Ovary (tissue), 9 donors: Measurements from ENCODE around the gene PTPRN2. TPM values are rescaled to one million over a fixed set of nuclear protein-coding genes. Genes with fewer than 3 reads are reported as not detected.

ENCODE experiments used
- DNase-seq, 5 donors: peaks; one replicate each; pipeline ENCODE4 v3.0.0-alpha.2; 2019 to 2020
- H3K27ac ChIP-seq, 2 donors: fragments of 200-600 bp; one replicate each; pipeline versions ENCODE4 v1.5.1 to v1.8.0; 2019 to 2022
- H3K27me3 ChIP-seq: fragments of 200-600 bp; one replicate; pipeline ENCODE4 v1.8.0; 2022
- H3K36me3 ChIP-seq: fragments of 200-600 bp; sonication (generic); one replicate; pipeline ENCODE4 v1.5.1; 2019
- H3K4me1 ChIP-seq: one replicate; pipeline ENCODE4 v1.8.1; 2013; ENCODE audit warnings: mild to moderate bottlenecking, moderate library complexity; ENCODE audit not compliant: insufficient read depth
- H3K4me3 ChIP-seq: fragments of 200-600 bp; sonication (generic); one replicate; pipeline ENCODE4 v1.5.1; 2017
- H3K9me3 ChIP-seq, 2 donors: fragments of 200-600 bp in 1 of 2; sonication (generic) in 1 of 2; one replicate each; pipeline versions ENCODE4 v1.5.1 to v1.8.1; 2013 to 2019; ENCODE audit warnings: mild to moderate bottlenecking in 1 of 2, moderate library complexity in 1 of 2
- EP300 ChIP-seq: sonication (generic); formaldehyde crosslinking; IDR thresholded peaks from one replicate; pipeline ENCODE4 v1.6.1; 2017; ENCODE audit warnings: antibody characterized with exemption
- POLR2A ChIP-seq: fragments of 450-650 bp; IDR thresholded peaks from one replicate; pipeline ENCODE4 v1.6.1; 2017; ENCODE audit warnings: antibody characterized with exemption, mild to moderate bottlenecking, moderate library complexity
- WGBS, 3 donors: extraction: QIAGEN DNeasy Blood & Tissue Kit in 1 of 3; methylation state at CpG; one replicate each; pipeline versions ENCODE4 v1.1.5 to v1.1.7; 2013 to 2017; 5-methylcytosine and 5-hydroxymethylcytosine counted together
- intact Hi-C, 4 donors: fragments of 100-400 bp; cut with DNase I; formaldehyde crosslinking; loops; one replicate each; pipeline versions ENCODE4 v1.11.0 to v1.15.1; 2022 to 2023
- polyA plus RNA-seq, 2 donors: library from polyadenylated mRNA; stranded (reverse); fragments of 200-250 nt in 1 of 2; fragments of 350-450 nt in 1 of 2; fragmentation: Illumina TruSeq in 1 of 2; extraction: RNeasy Lipid Tissue Mini Kit (QIAGEN cat#74804) in 1 of 2; gene quantifications; one replicate each; pipeline ENCODE4 v1.2.3, GENCODE V29; 2013 to 2014
- total RNA-seq, 7 donors: library from RNA; depleted of rRNA in 2 of 7; stranded (reverse); fragments of >200 nt in 2 of 7; fragmentation: NEBNext Ultra II Directional in 3 of 7; extraction: Animal tissue kit (Norgen Biotek cat#: 25700) in 3 of 7; gene quantifications; one replicate each; pipeline versions ENCODE4 v1.1.0 to v1.2.4, GENCODE V29; 2016 to 2023
- TF ChIP-seq, protein P1 (sequence below), 3 donors: fragments of 450-650 bp in 2 of 3; fragments of 200-600 bp in 1 of 3; IDR thresholded peaks; one replicate each; pipeline versions ENCODE4 v1.5.1 to v1.8.0; 2016 to 2022; ENCODE audit warnings: antibody characterized with exemption in 3 of 3, mild to moderate bottlenecking in 1 of 3
- donor health status: DM: no; HTN: no; CAD: no; lungs with moderate emphysema.
- donor health status: DM: no; HTN: no; CAD: no.
- donor health status: Bipolar disorder and iron deficiency.
- donor health status: DM: yes; HTN: yes; CAD: no.
- donor health status: DM: no; HTN: no; CAD: no.
- donor health status: DM: yes; HTN: yes; CAD: no.

The PTPRN2 gene
- total and polyA plus RNA-seq, 9 donors, result 3.5 to 11.1 (median 5.9) TPM

DNA sequence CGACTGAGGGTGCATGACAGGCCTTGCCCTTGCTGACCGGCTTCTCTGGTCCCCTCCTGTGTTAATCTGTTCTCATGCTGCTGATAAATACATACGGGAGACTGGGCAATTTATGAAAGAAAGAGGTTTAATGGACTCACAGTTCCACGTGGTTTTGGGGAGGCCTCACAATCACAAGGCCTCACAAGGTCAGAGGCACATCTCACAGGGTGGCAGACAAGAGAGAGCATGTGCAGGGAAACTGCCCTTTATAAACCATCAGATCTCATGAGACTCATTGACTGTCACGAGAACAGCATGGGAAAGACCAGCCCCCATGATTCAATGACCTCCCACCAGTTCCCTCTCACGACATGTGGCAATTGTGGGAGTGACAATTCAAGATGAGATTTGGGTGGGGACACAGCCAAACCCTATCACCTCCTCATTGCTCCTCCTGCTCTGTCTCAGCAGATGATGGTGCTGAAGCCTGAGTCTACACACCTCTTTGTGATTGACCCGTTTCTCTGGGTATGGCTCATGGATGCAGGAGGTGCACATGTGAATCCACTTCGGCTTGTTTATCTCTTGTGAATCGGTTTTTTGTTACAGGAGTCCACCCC is 703.1 kb downstream of the PTPRN2 start:
- TF ChIP-seq POLR2A (no peak), EP300 (no peak)
- intact Hi-C loops, result no loop called here
- 73 to 82% (median 77%) methylated on average over 9 of the region's 9 CpGs for WGBS, 3 donors

DNA sequence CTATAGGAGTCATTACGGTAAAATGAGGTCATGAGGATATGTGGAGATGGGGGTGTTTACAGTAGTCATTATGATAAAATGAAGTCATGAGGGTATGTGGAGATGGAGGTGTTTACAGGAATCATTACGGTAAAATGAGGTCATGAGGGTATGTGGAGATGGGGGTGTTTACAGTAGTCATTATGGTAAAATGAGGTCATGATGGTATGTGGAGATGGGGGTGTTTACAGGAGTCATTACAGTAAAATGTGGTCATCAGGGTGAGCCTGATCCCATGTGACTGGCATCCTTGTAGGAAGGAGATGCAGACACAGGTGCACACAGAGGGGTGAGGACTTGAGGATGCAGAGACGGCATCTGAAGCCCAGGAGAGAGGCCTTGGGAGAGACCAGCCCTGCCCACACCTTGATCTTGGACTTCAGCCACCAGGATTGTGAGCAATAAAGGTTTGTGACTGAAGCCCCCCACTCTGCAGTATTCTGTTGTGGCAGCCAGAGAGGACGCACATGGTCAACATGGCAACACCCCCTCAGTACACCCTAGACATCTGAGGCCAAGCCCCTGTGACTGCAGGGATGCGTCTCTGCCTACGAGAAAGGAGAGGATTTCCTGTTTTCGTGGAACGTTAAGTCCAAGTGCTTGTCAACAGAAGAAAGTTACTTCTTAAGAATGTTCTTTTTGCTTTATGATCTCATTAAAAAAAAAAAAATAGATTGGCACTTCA is 706.4 kb downstream of the PTPRN2 start:
- intact Hi-C loops, result no loop called here

More for the DNA sequence above, 703.1 kb downstream of the PTPRN2 start:
- no peaks in the 10 kb centered on the region for H3K27me3 ChIP-seq
- no peak overlapping the region for H3K4me3 ChIP-seq
- no peak for DNase-seq
- H3K4me1 ChIP-seq, result no peaks in the 10 kb centered on the region
- no peak overlapping the region for H3K27ac ChIP-seq
- no peaks in the 10 kb centered on the region for H3K36me3 ChIP-seq
- no peaks in the 10 kb centered on the region for H3K9me3 ChIP-seq

DNA sequence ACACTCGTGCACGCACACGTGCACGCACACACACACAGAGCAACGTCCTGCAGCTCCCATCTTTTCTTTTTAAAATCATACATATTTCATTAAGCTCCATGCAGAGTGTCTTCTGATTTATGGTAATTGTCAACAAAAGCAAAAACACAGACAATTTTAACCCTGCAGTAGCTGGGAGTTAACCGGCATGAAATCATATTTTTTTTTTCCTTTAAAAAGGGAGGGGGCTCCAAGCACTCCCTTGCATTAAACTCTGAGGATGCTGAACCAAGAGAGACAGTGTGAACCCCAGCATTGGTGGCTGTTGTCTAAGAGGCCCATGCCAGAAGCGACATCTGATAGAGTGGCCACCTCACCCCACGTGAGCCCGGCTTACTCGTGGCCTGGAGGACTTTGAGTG is 708.2 kb downstream of the PTPRN2 start:
- Histone ChIP-seq H3K36me3 (no peaks in the 10 kb centered on the region), H3K9me3 (no peaks in the 10 kb centered on the region), H3K4me1 (no peaks in the 10 kb centered on the region), H3K27me3 (no peaks in the 10 kb centered on the region), H3K27ac (no peak overlapping the region), H3K4me3 (no peak overlapping the region)
- TF ChIP-seq EP300 (no peak), POLR2A (no peak)
- TF ChIP-seq, protein P1, sequence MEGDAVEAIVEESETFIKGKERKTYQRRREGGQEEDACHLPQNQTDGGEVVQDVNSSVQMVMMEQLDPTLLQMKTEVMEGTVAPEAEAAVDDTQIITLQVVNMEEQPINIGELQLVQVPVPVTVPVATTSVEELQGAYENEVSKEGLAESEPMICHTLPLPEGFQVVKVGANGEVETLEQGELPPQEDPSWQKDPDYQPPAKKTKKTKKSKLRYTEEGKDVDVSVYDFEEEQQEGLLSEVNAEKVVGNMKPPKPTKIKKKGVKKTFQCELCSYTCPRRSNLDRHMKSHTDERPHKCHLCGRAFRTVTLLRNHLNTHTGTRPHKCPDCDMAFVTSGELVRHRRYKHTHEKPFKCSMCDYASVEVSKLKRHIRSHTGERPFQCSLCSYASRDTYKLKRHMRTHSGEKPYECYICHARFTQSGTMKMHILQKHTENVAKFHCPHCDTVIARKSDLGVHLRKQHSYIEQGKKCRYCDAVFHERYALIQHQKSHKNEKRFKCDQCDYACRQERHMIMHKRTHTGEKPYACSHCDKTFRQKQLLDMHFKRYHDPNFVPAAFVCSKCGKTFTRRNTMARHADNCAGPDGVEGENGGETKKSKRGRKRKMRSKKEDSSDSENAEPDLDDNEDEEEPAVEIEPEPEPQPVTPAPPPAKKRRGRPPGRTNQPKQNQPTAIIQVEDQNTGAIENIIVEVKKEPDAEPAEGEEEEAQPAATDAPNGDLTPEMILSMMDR (IDR thresholded peaks at IDR 0.05), result no peak
- WGBS, 3 donors, result 61 to 80% (median 80%) methylated on average over 10 of the region's 10 CpGs
- no peak for DNase-seq
- intact Hi-C loops, result no loop called here

More for the DNA sequence above, 706.4 kb downstream of the PTPRN2 start:
- no peaks in the 10 kb centered on the region for H3K27me3 ChIP-seq
- H3K4me1 ChIP-seq, result no peaks in the 10 kb centered on the region
- TF ChIP-seq POLR2A (no peak), EP300 (no peak)
- TF ChIP-seq, protein P1 (IDR thresholded peaks at IDR 0.05), result no peak
- H3K27ac ChIP-seq, result no peak overlapping the region
- H3K36me3 ChIP-seq, result no peaks in the 10 kb centered on the region
- no peaks in the 10 kb centered on the region for H3K9me3 ChIP-seq
- no peak overlapping the region for H3K4me3 ChIP-seq
- no peak for DNase-seq
- WGBS, 3 donors, result 77 to 78% (median 78%) methylated on average over 8 of the region's 8 CpGs

DNA sequence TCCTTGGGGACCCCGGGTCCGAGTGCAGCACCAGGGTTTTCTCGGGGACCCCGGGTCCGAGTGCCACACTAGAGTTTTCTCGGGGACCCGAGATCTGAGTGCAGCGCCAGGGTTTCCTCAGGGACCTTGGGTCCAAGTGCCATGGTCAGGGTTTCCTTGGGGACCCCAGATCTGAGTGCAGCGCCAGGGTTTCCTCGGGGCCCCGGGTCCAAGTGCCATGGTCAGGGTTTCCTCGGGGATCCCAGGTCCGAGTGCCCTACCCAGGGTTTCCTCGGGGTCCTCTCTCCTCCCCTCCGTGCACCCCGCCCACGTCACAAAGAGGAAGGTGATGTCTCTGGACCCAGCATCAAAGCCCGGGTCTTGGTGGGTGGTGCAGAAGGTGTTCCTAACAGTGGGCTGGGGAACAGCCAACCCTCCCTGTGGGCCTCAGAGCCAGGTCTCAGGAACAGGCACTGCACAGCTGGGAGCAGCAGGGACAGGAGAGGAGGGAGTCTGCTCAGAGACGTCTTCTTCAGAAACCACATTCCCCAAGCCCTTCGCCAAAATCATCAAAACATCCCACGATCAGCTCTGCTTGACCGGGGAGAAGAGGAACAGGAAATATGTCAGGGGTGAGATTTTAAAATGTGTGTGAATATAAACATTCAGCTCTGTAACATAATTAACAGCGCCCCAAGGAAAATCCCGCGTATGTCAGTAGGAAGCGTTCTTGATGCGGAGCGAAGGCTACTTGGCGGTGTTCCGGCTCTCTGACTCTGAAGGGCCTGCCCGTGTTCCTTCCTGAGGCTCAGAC is 710.1 kb downstream of the PTPRN2 start:
- TF ChIP-seq EP300 (no peak), POLR2A (no peak)
- TF ChIP-seq, protein P1 (IDR thresholded peaks at IDR 0.05), result no peak
- H3K27ac ChIP-seq, result no peak overlapping the region
- WGBS, 3 donors, result 48 to 59% (median 54%) methylated on average over 30 to 31 of the region's 31 CpGs
- intact Hi-C loops, result no loop called here
- H3K4me3 ChIP-seq, result no peak overlapping the region
- no peaks in the 10 kb centered on the region for H3K4me1 ChIP-seq
- no peaks in the 10 kb centered on the region for H3K27me3 ChIP-seq
- no peaks in the 10 kb centered on the region for H3K9me3 ChIP-seq
- DNase-seq, result no peak
- H3K36me3 ChIP-seq, result no peaks in the 10 kb centered on the region
